Naive B cell (primary cell): ENCODE results near the gene ITK. TPM values are rescaled to one million over a fixed set of nuclear protein-coding genes. Genes with fewer than 3 reads are reported as not detected.

ENCODE experiments used
- ATAC-seq, 2 donors: fragments of 150-1000 bp; cut with Tn5 transposase; 2 replicates each; pipeline ENCODE4 v1.10.0; 2021; ENCODE audit warnings: low read depth in 2 of 2, mild to moderate bottlenecking in 2 of 2, moderate library complexity in 2 of 2
- DNase-seq: peaks from one replicate; pipeline ENCODE4 v3.0.0; 2022
- H3K27ac Mint-ChIP-seq, 6 donors: one replicate each; pipeline ENCODE4 v1.8.0; 2020 to 2022; ENCODE audit warnings: mild to moderate bottlenecking in 6 of 6, mixed read lengths in 6 of 6, moderate library complexity in 5 of 6, inconsistent platforms in 2 of 6
- H3K27me3 Mint-ChIP-seq, 3 donors: one replicate each; pipeline ENCODE4 v1.8.0; 2021 to 2022; ENCODE audit warnings: mixed read lengths in 3 of 3, mild to moderate bottlenecking in 1 of 3
- H3K36me3 Mint-ChIP-seq, 2 donors: one replicate each; pipeline ENCODE4 v1.8.0; 2020 to 2022; ENCODE audit warnings: mixed read lengths in 2 of 2, inconsistent platforms in 1 of 2, mild to moderate bottlenecking in 1 of 2
- H3K4me1 Mint-ChIP-seq, 3 donors: one replicate each; pipeline ENCODE4 v1.8.0; 2020 to 2022; ENCODE audit warnings: mixed read lengths in 3 of 3, inconsistent platforms in 1 of 3, mild to moderate bottlenecking in 1 of 3, moderate library complexity in 1 of 3
- H3K4me3 Mint-ChIP-seq, 8 donors: one replicate each; pipeline ENCODE4 v1.8.0; 2020 to 2022; ENCODE audit warnings: mild to moderate bottlenecking in 8 of 8, mixed read lengths in 8 of 8, moderate library complexity in 8 of 8, inconsistent platforms in 2 of 8
- H3K9me3 Mint-ChIP-seq, 7 donors: one replicate each; pipeline ENCODE4 v1.8.0; 2020 to 2022; ENCODE audit warnings: mixed read lengths in 7 of 7, mild to moderate bottlenecking in 5 of 7, inconsistent platforms in 2 of 7, moderate library complexity in 1 of 7
- polyA plus RNA-seq, 6 donors: library from polyadenylated mRNA; unstranded; fragments of 300-500 nt; fragmentation: Illumina TruSeq; gene quantifications; one replicate each; pipeline ENCODE4 v1.2.3, GENCODE V29; 2021; ENCODE audit warnings: low read depth in 6 of 6

ITK gene
- polyA plus RNA-seq, 6 donors from 2014 or later: 0.35 to 1.4 (median 0.45) TPM

- Mint-ChIP-seq H3K4me1 (peaks cover 66 to 89% (median 81%) of the 10 kb centered on the region in 3 donors), H3K27ac (peak overlapping the region; percentile 95 to 100 (median 99)), H3K27me3 (no peaks in the 10 kb centered on the region), H3K4me3 (peak overlapping the region; percentile 19 to 97 (median 76)), H3K36me3 (peaks cover 7 to 10% of the 10 kb centered on the region in 2 donors), H3K9me3 (peaks cover 0 to 5% (median 0%) of the 10 kb centered on the region in 7 donors)
- ATAC-seq (no peak), DNase-seq (no peak)
Measured at GRCh38 chr5:157269761-157270272, 89.2 kb downstream of the ITK start.

- peak overlapping the region; percentile 99 to 100 (median 99) for H3K27ac Mint-ChIP-seq
- H3K27me3 Mint-ChIP-seq: no peaks in the 10 kb centered on the region
- H3K36me3 Mint-ChIP-seq: peaks cover 7 to 10% of the 10 kb centered on the region in 2 donors
- ATAC-seq: no peak
- peaks cover 0 to 5% (median 0%) of the 10 kb centered on the region in 7 donors for H3K9me3 Mint-ChIP-seq
- DNase-seq: no peak
- H3K4me1 Mint-ChIP-seq: peaks cover 65 to 85% (median 78%) of the 10 kb centered on the region in 3 donors
- peak overlapping the region in 7 of 8 donors; percentile 48 to 97 (median 79) for H3K4me3 Mint-ChIP-seq
Measured at GRCh38 chr5:157270771-157271170, 90.1 kb downstream of the ITK start.

- peak; percentile 96 for DNase-seq
- ATAC-seq: peak; percentile 91
- Mint-ChIP-seq H3K4me3 (peak overlapping the region; percentile 61 to 97 (median 81)), H3K36me3 (peaks cover 7 to 10% of the 10 kb centered on the region in 2 donors), H3K4me1 (peaks cover 68 to 92% (median 83%) of the 10 kb centered on the region in 3 donors), H3K27me3 (no peaks in the 10 kb centered on the region), H3K9me3 (peaks cover 0 to 5% (median 0%) of the 10 kb centered on the region in 7 donors), H3K27ac (peak overlapping the region; percentile 99 to 100 (median 99))
Measured at GRCh38 chr5:157271740-157272271, 91.2 kb downstream of the ITK start.

GRCh38 chr5:157273131-157273556 lies 92.5 kb downstream of the ITK start:
- peak overlapping the region; percentile 97 to 100 (median 99) for H3K27ac Mint-ChIP-seq
- H3K4me1 Mint-ChIP-seq: peaks cover 66 to 90% (median 81%) of the 10 kb centered on the region in 3 donors
- H3K4me3 Mint-ChIP-seq: peak overlapping the region in 7 of 8 donors; percentile 61 to 91 (median 72)
- peaks cover 7 to 10% of the 10 kb centered on the region in 2 donors for H3K36me3 Mint-ChIP-seq
- DNase-seq: no peak
- H3K9me3 Mint-ChIP-seq: peaks cover 0 to 5% (median 0%) of the 10 kb centered on the region in 7 donors
- no peak for ATAC-seq
- no peaks in the 10 kb centered on the region for H3K27me3 Mint-ChIP-seq

- DNase-seq (no peak), ATAC-seq (no peak)
- H3K9me3 Mint-ChIP-seq: peaks cover 0 to 5% (median 0%) of the 10 kb centered on the region in 7 donors
- H3K27me3 Mint-ChIP-seq: no peaks in the 10 kb centered on the region
- H3K4me1 Mint-ChIP-seq: peaks cover 54 to 90% (median 73%) of the 10 kb centered on the region in 3 donors
- H3K4me3 Mint-ChIP-seq: peak overlapping the region in 1 of 8 donors; percentile 14
- peak overlapping the region in 4 of 6 donors; percentile 4 to 73 (median 36) for H3K27ac Mint-ChIP-seq
- peaks cover under 1 to 5% of the 10 kb centered on the region in 2 donors for H3K36me3 Mint-ChIP-seq
Measured at GRCh38 chr5:157275403-157275802, 94.8 kb downstream of the ITK start.

- Mint-ChIP-seq H3K9me3 (peaks cover 0 to 2% (median 0%) of the 10 kb centered on the region in 7 donors), H3K27ac (peak overlapping the region in 4 of 6 donors; percentile 14 to 72 (median 24)), H3K27me3 (no peaks in the 10 kb centered on the region), H3K4me3 (no peak overlapping the region), H3K36me3 (peaks cover 0 to 6% of the 10 kb centered on the region in 2 donors), H3K4me1 (peaks cover 59 to 91% (median 70%) of the 10 kb centered on the region in 3 donors)
- ATAC-seq (no peak), DNase-seq (no peak)
Measured at GRCh38 chr5:157278319-157279037, 97.8 kb downstream of the ITK start.

GRCh38 chr5:157279605-157280239 lies 99.1 kb downstream of the ITK start:
- peak overlapping the region in 5 of 6 donors; percentile 72 to 92 (median 74) for H3K27ac Mint-ChIP-seq
- peaks cover 61 to 89% (median 72%) of the 10 kb centered on the region in 3 donors for H3K4me1 Mint-ChIP-seq
- H3K4me3 Mint-ChIP-seq: peak overlapping the region in 3 of 8 donors; percentile 22 to 56 (median 35)
- H3K9me3 Mint-ChIP-seq: peaks cover 0 to 2% (median 0%) of the 10 kb centered on the region in 7 donors
- no peaks in the 10 kb centered on the region for H3K27me3 Mint-ChIP-seq
- no peak for DNase-seq
- no peak for ATAC-seq
- peaks cover 0 to 6% of the 10 kb centered on the region in 2 donors for H3K36me3 Mint-ChIP-seq

GRCh38 chr5:157280927-157281326 lies 100.3 kb downstream of the ITK start:
- H3K9me3 Mint-ChIP-seq: peaks cover 0 to 2% (median 0%) of the 10 kb centered on the region in 7 donors
- peaks cover 0 to 6% of the 10 kb centered on the region in 2 donors for H3K36me3 Mint-ChIP-seq
- H3K4me3 Mint-ChIP-seq: peak overlapping the region in 3 of 8 donors; percentile 5 to 44 (median 17)
- peak overlapping the region in 5 of 6 donors; percentile 3 to 72 (median 66) for H3K27ac Mint-ChIP-seq
- ATAC-seq (no peak), DNase-seq (no peak)
- peaks cover 61 to 92% (median 77%) of the 10 kb centered on the region in 3 donors for H3K4me1 Mint-ChIP-seq
- H3K27me3 Mint-ChIP-seq: no peaks in the 10 kb centered on the region

GRCh38 chr5:157282150-157282549 lies 101.5 kb downstream of the ITK start:
- no peaks in the 10 kb centered on the region for H3K27me3 Mint-ChIP-seq
- H3K36me3 Mint-ChIP-seq: peaks cover under 1 to 6% of the 10 kb centered on the region in 2 donors
- ATAC-seq: no peak
- H3K4me1 Mint-ChIP-seq: peaks cover 52 to 79% (median 65%) of the 10 kb centered on the region in 3 donors
- peak overlapping the region; percentile 53 to 97 (median 89) for H3K27ac Mint-ChIP-seq
- H3K4me3 Mint-ChIP-seq: peak overlapping the region in 4 of 8 donors; percentile 15 to 63 (median 38)
- H3K9me3 Mint-ChIP-seq: peaks cover 0 to 2% (median 0%) of the 10 kb centered on the region in 7 donors
- no peak for DNase-seq

GRCh38 chr5:157283434-157283833 lies 102.8 kb downstream of the ITK start:
- DNase-seq: peak; percentile 86
- peak; percentile 100 for ATAC-seq

GRCh38 chr5:157284458-157285212 lies 104.0 kb downstream of the ITK start:
- H3K36me3 Mint-ChIP-seq: peaks cover 13 to 24% of the 10 kb centered on the region in 2 donors
- H3K27ac Mint-ChIP-seq: peak overlapping the region; percentile 51 to 97 (median 90)
- peaks cover 42 to 59% (median 52%) of the 10 kb centered on the region in 3 donors for H3K4me1 Mint-ChIP-seq
- H3K27me3 Mint-ChIP-seq: no peaks in the 10 kb centered on the region
- DNase-seq (no peak), ATAC-seq (no peak)
- H3K9me3 Mint-ChIP-seq: peaks cover 0 to 2% (median 0%) of the 10 kb centered on the region in 7 donors
- peak overlapping the region in 1 of 8 donors; percentile 25 for H3K4me3 Mint-ChIP-seq

More at GRCh38 chr5:157283434-157283833, 102.8 kb downstream of the ITK start:
- H3K4me1 Mint-ChIP-seq: peaks cover 43 to 71% (median 55%) of the 10 kb centered on the region in 3 donors
- peaks cover 4 to 12% of the 10 kb centered on the region in 2 donors for H3K36me3 Mint-ChIP-seq
- peak overlapping the region; percentile 2 to 81 (median 58) for H3K4me3 Mint-ChIP-seq
- H3K9me3 Mint-ChIP-seq: peaks cover 0 to 2% (median 0%) of the 10 kb centered on the region in 7 donors
- H3K27ac Mint-ChIP-seq: peak overlapping the region; percentile 72 to 97 (median 94)
- no peaks in the 10 kb centered on the region for H3K27me3 Mint-ChIP-seq
